HepG2 (cell line): Measurements from ENCODE around the gene PNP. TPM values are rescaled to one million over a fixed set of nuclear protein-coding genes. Genes with fewer than 3 reads are reported as not detected.
A peak's percentile ranks its signal among the peaks of the same experiment; 100 is the strongest.

Source experiments
- BHLHE40 ChIP-seq: IDR thresholded peaks from 2 replicates; pipeline ENCODE4 v1.6.1; 2011; ENCODE audit warnings: low read length, improper control_type of control experiment
- FOXA3 ChIP-seq: IDR thresholded peaks from 2 replicates; pipeline ENCODE4 v1.6.1; 2016; ENCODE audit warnings: missing genetic modification reagents, missing compliant biosample characterization
- GLI4 ChIP-seq: sonication (generic); formaldehyde crosslinking; IDR thresholded peaks from 2 replicates; pipeline ENCODE4 v1.5.1; 2020; ENCODE audit warnings: missing genetic modification reagents, mild to moderate bottlenecking, moderate library complexity, borderline replicate concordance
- GPN1 ChIP-seq: sonication (generic); formaldehyde crosslinking; IDR thresholded peaks from 2 replicates; pipeline ENCODE4 v1.5.1; 2020; ENCODE audit warnings: missing genetic modification reagents, borderline replicate concordance
- MEF2D ChIP-seq: sonication (generic); formaldehyde crosslinking; IDR thresholded peaks from 2 replicates; pipeline ENCODE4 v1.5.1; 2020; ENCODE audit warnings: mild to moderate bottlenecking, missing genetic modification reagents
- NFE2L1 ChIP-seq: sonication (generic); formaldehyde crosslinking; IDR thresholded peaks from 2 replicates; pipeline ENCODE4 v1.4.0; 2020; ENCODE audit warnings: missing genetic modification reagents, mild to moderate bottlenecking, borderline replicate concordance
- NFIC ChIP-seq: IDR thresholded peaks from 2 replicates; pipeline ENCODE4 v1.6.1; 2012; ENCODE audit warnings: mild to moderate bottlenecking, low read length, inconsistent platforms
- NFKBIZ ChIP-seq: IDR thresholded peaks from 2 replicates; pipeline ENCODE4 v1.6.1; 2018; ENCODE audit warnings: missing genetic modification reagents, missing compliant biosample characterization
- NFYB ChIP-seq: sonication (generic); formaldehyde crosslinking; IDR thresholded peaks from 2 replicates; pipeline ENCODE4 v1.4.0; 2020; ENCODE audit warnings: missing genetic modification reagents
- POLR2AphosphoS5 ChIP-seq: IDR thresholded peaks from 2 replicates; pipeline ENCODE4 v1.6.1; 2012; ENCODE audit warnings: low read depth, low read length
- SALL1 ChIP-seq: sonication (generic); formaldehyde crosslinking; IDR thresholded peaks from 2 replicates; pipeline ENCODE4 v1.8.0; 2022; ENCODE audit warnings: mild to moderate bottlenecking, missing genetic modification reagents
- SMARCE1 ChIP-seq: fragments of 450-650 bp; IDR thresholded peaks from 2 replicates; pipeline ENCODE4 v1.6.1; 2017; ENCODE audit warnings: borderline replicate concordance
- SOX13 ChIP-seq, 3 experiments: fragments of 450-650 bp in 1 of 3; sonication (generic) in 1 of 3; formaldehyde crosslinking in 1 of 3; IDR thresholded peaks in 2 of 3; conservative IDR thresholded peaks in 1 of 3; 2 replicates each; pipeline versions ENCODE4 v1.5.0 to v1.6.1; 2016 to 2020; ENCODE audit warnings: antibody characterized with exemption in 1 of 3, mild to moderate bottlenecking in 1 of 3, missing compliant biosample characterization in 1 of 3, missing genetic modification reagents in 1 of 3, moderate library complexity in 1 of 3
- TEAD3 ChIP-seq: optimal IDR thresholded peaks from 2 replicates; pipeline ENCODE3; 2016; ENCODE audit warnings: borderline replicate concordance
- TP53 ChIP-seq: sonication (generic); formaldehyde crosslinking; conservative IDR thresholded peaks from 2 replicates; pipeline ENCODE4 v1.4.0; 2020; ENCODE audit warnings: missing genetic modification reagents
- ZFP36L1 ChIP-seq: sonication (generic); formaldehyde crosslinking; IDR thresholded peaks from 2 replicates; pipeline ENCODE4 v1.8.0; 2022; ENCODE audit warnings: mild to moderate bottlenecking, missing genetic modification reagents, moderate library complexity
- ZNF138 ChIP-seq: sonication (generic); formaldehyde crosslinking; IDR thresholded peaks from 2 replicates; pipeline ENCODE4 v1.5.0; 2020; ENCODE audit warnings: mild to moderate bottlenecking, low read depth, missing genetic modification reagents
- ZNF230 ChIP-seq: sonication (generic); formaldehyde crosslinking; IDR thresholded peaks from 2 replicates; pipeline ENCODE4 v1.4.0; 2020; ENCODE audit warnings: mild to moderate bottlenecking, missing genetic modification reagents
- ZNF30 ChIP-seq: sonication (generic); formaldehyde crosslinking; IDR thresholded peaks from 2 replicates; pipeline ENCODE4 v1.5.0; 2020; ENCODE audit warnings: mild to moderate bottlenecking, missing genetic modification reagents
- ZNF343 ChIP-seq: sonication (generic); formaldehyde crosslinking; IDR thresholded peaks from 2 replicates; pipeline ENCODE4 v1.4.0; 2020; ENCODE audit warnings: mild to moderate bottlenecking, missing genetic modification reagents
- ZNF607 ChIP-seq: sonication (generic); formaldehyde crosslinking; IDR thresholded peaks from 2 replicates; pipeline ENCODE4 v1.5.1; 2020; ENCODE audit warnings: missing genetic modification reagents, mild to moderate bottlenecking, borderline replicate concordance
- ZNF614 ChIP-seq: IDR thresholded peaks from 2 replicates; pipeline ENCODE4 v1.6.1; 2018; ENCODE audit warnings: missing biosample characterization, missing genetic modification reagents, inconsistent platforms, borderline replicate concordance
- polyA plus RNA-seq, 8 experiments: library from polyadenylated mRNA; depleted of rRNA in 3 of 8; stranded (reverse) in 7 of 8; unstranded in 1 of 8; fragments of >200 nt; fragmentation: Illumina TruSeq in 4 of 8; extraction: Trizol in 4 of 8; gene quantifications; 2 replicates each; pipeline versions ENCODE4 v1.2.1 to v1.2.3, GENCODE V29; 2011 to 2016; ENCODE audit warnings: low read depth in 4 of 8, missing spikeins in 1 of 8, mixed read lengths in 1 of 8; ENCODE audit not compliant: insufficient read depth in 1 of 8
- total RNA-seq, 5 experiments: library from RNA; depleted of rRNA; stranded (reverse); fragments of >200 nt; fragmentation: Illumina TruSeq; extraction: Trizol; gene quantifications; 2 replicates each; pipeline ENCODE4 v1.2.3, GENCODE V29; 2016; ENCODE audit warnings: low read depth in 1 of 5
- TF ChIP-seq, protein P1 (sequence below): conservative IDR thresholded peaks from 2 replicates; pipeline ENCODE4 v1.6.1; 2018; ENCODE audit warnings: missing genetic modification reagents
- TF ChIP-seq, protein P2 (sequence below): IDR thresholded peaks from 2 replicates; pipeline ENCODE4 v1.6.1; 2016; ENCODE audit warnings: missing biosample characterization, missing genetic modification reagents, low read depth
- TF ChIP-seq, protein P3 (sequence below): IDR thresholded peaks from 2 replicates; pipeline ENCODE4 v1.6.1; 2016; ENCODE audit warnings: missing compliant biosample characterization, missing genetic modification reagents, borderline replicate concordance
- TF ChIP-seq, protein P4 (sequence below): sonication (generic); formaldehyde crosslinking; IDR thresholded peaks from 2 replicates; pipeline ENCODE4 v1.4.0; 2020; ENCODE audit warnings: mild to moderate bottlenecking, missing genetic modification reagents

PNP gene
- total and polyA plus RNA-seq, 2 of the 13 experiments (the other 11 are each of a cell fraction or from before 2014, with no cell fraction given) = 45.4 to 74.8 TPM

DNA sequence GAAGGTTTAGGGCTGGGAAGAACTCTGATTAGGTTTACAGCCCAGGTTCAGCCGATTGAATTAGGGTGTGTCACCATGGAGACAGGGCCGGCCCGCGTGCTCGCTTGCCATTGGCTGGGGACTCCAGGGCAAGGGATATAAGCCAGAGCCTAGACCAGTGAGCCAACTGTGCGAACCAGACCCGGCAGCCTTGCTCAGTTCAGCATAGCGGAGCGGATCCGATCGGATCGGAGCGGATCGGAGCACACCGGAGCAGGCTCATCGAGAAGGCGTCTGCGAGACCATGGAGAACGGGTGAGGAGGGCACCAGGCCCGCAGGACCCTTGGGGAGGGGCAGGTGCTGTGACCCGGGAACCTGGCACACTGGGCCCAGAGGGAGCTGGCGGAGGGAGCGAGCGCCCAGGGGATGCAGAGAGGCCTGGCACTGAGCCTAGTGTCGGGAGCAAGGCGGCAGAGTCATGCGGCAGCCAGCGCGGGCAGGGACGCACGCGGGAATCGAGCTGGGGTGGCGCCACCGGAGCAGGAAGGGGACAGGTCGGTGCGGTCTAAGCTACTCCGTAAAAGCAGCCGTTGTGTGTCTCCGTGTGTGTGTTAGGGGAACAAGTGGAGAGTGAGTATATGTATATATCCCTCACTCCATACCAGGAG lies at the start of gene PNP (continued):
- TF ChIP-seq NFE2L1 (CRISPR knock-in tag) (no peak; the same call in 1 of the 2 replicates), ZNF614 (CRISPR knock-in tag) (peak; percentile 39; the same call in 1 of the 2 replicates), GLI4 (CRISPR knock-in tag) (peak; percentile 18; the same call in 1 of the 2 replicates), NFIC (no peak), NFKBIZ (CRISPR knock-in tag) (peak; percentile 83), TP53 (CRISPR knock-in tag) (no peak), GPN1 (CRISPR knock-in tag) (no peak), NFYB (CRISPR knock-in tag) (peak; percentile 71), ZFP36L1 (CRISPR knock-in tag) (0 out of 2 replicates have a peak, but pooled peaks have one; percentile 55), ZNF30 (CRISPR knock-in tag) (peak; percentile 90), SOX13 (IDR thresholded peaks at IDR 0.05) (no peak), SOX13 (CRISPR knock-in tag; conservative IDR thresholded peaks at IDR 0.05 in 1 of 2, IDR thresholded peaks at IDR 0.05 in 1 of 2) (peak in 1 of 2 experiments; percentile 46; a peak in 1 of 4 replicates), ZNF230 (CRISPR knock-in tag) (peak; percentile 46; the same call in 1 of the 2 replicates), POLR2AphosphoS5 (peak; percentile 99), ZNF607 (CRISPR knock-in tag) (no peak; the same call in 1 of the 2 replicates), FOXA3 (CRISPR knock-in tag) (peak; percentile 34; the same call in 1 of the 2 replicates), ZNF343 (CRISPR knock-in tag) (peak; percentile 96; the same call in 1 of the 2 replicates), ZNF138 (CRISPR knock-in tag) (peak; percentile 60; the same call in 1 of the 2 replicates), TEAD3 (peak; percentile 41), SALL1 (CRISPR knock-in tag) (peak; percentile 82), BHLHE40 (0 out of 2 replicates have a peak, but pooled peaks have one; percentile 17), SMARCE1 (no peak), MEF2D (CRISPR knock-in tag) (peak; percentile 60; the same call in 1 of the 2 replicates)
- TF ChIP-seq, protein P1, sequence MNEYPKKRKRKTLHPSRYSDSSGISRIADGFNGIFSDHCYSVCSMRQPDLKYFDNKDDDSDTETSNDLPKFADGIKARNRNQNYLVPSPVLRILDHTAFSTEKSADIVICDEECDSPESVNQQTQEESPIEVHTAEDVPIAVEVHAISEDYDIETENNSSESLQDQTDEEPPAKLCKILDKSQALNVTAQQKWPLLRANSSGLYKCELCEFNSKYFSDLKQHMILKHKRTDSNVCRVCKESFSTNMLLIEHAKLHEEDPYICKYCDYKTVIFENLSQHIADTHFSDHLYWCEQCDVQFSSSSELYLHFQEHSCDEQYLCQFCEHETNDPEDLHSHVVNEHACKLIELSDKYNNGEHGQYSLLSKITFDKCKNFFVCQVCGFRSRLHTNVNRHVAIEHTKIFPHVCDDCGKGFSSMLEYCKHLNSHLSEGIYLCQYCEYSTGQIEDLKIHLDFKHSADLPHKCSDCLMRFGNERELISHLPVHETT = peak; percentile 81
- TF ChIP-seq, protein P2, sequence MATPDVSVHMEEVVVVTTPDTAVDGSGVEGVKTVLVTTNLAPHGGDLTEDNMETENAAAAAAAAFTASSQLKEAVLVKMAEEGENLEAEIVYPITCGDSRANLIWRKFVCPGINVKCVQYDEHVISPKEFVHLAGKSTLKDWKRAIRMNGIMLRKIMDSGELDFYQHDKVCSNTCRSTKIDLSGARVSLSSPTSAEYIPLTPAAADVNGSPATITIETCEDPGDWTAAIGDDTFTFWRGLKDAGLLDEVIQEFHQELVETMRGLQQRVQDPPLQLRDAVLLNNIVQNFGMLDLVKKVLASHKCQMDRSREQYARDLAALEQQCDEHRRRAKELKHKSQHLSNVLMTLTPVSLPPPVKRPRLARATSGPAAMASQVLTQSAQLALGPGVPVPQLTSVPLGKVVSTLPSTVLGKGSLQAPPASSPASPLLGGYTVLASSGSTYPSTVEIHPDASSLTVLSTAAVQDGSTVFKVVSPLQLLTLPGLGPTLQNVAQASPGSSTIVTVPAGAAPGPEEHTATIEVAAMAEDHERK = 0 out of 2 replicates have a peak, but pooled peaks have one; percentile 30
- TF ChIP-seq, protein P3, sequence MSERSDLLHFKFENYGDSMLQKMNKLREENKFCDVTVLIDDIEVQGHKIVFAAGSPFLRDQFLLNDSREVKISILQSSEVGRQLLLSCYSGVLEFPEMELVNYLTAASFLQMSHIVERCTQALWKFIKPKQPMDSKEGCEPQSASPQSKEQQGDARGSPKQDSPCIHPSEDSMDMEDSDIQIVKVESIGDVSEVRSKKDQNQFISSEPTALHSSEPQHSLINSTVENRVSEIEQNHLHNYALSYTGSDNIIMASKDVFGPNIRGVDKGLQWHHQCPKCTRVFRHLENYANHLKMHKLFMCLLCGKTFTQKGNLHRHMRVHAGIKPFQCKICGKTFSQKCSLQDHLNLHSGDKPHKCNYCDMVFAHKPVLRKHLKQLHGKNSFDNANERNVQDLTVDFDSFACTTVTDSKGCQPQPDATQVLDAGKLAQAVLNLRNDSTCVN (CRISPR knock-in tag) = no peak; the same call in 1 of the 2 replicates
- TF ChIP-seq, protein P4, sequence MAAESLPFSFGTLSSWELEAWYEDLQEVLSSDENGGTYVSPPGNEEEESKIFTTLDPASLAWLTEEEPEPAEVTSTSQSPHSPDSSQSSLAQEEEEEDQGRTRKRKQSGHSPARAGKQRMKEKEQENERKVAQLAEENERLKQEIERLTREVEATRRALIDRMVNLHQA = peak; percentile 38; the same call in 1 of the 2 replicates
